HG03558 (cell line): ENCODE data around the gene CSNK1A1.
"Not testable (repeated sequence)": the region's sequence is repeated elsewhere in the genome, so short reads cannot be mapped to it uniquely, and the experiment has no call there.

Experiments
- ATAC-seq: cut with Tn5 transposase; IDR thresholded peaks from one replicate; pipeline ENCODE4 v1.9.1; 2021; ENCODE audit warnings: moderate number of reproducible peaks; ENCODE audit not compliant: unreplicated experiment; ENCODE audit errors: extremely low read depth

The CSNK1A1 gene

DNA sequence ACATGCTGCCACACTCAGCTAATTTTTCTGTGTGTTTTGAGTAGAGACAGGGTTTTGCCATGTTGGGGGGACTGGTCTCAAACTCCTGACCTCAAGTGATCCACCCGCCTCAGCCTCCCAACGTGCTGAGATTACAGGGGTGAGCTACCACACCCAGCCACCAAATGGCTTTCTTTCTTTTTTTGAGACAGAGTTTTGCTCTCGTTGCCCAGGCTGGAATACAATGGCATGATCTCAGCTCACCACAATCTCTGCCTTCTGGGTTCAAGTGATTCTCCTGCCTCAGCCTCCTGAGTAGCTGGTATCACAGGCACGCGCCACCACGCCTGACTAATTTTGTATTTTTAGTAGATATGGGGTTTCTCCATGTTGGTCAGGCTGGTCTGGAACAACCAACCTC is 15.5 kb downstream of the CSNK1A1 start:
- not testable (repeated sequence) for ATAC-seq

DNA sequence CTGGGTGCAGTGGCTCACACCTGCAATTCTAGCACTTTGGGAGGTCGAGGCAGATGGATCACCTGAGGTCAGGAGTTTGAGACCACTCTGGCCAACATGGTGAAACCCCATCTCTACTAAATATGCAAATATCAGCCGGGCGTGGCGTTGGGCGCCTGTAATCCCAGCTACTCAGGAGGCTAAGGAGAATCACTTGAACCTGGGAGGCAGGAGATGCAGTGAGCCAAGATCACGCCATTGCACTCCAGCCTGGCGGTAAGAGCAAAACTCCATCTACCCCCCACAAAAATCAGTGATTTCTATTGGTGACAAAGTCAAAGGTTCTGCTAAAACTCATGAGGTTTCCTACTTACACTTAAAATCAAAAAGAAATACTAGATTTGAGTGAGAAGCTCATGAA is 18.8 kb downstream of the CSNK1A1 start:
- no peak for ATAC-seq

DNA sequence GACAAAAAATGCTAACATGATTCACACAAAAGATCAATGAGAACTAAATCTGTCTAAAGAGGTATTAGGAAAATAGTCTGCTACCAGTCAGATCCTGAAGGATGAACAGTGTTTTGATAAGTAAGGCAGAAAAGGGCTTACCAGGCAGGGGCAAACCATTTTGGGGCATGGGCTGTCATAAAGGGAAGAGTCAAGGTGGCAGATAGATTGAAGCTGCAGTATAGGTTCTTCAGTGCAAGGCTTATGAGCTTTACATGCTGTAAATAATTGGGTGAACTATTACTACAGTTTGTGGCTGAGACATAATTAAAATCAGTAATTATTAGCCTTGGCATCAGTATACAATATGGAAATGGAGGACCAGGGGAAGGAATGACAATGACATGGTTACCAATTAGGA is 21.8 kb downstream of the CSNK1A1 start:
- ATAC-seq: no peak

DNA sequence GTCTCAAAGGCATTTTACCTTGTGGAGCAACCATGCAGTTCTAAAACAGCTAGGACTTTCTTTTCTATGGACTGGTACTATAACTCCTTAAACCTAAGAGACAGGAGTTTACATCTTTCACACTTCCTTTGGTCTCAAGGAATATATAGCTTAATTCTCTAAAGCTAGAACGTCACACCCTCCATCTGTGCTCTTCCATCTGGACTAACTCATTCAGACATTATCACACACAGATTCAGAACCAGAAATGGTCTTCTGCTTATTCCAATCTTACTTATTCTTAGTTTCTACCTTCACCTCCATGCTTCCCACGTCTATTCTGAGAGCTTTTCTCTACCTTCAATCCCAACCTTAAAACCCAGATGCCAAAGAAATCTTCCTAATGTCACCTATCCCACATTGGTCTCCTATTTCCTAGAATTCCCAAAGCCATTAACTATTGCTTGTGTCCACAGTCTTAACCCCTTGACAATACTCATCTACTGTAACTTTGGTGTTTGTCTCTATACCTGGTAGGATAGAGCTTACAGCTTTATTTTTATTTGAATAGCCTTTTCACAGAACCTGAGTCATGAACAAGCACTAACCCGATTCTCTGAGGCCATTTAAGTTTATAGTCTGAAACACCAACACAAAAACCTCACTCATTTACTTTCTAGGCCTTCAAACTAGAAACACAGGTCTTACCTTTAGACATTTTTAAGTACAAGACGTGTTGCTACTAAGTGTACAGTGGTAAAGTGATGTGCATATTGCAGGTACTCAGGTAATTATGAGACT is 22.8 kb downstream of the CSNK1A1 start:
- no peak for ATAC-seq

DNA sequence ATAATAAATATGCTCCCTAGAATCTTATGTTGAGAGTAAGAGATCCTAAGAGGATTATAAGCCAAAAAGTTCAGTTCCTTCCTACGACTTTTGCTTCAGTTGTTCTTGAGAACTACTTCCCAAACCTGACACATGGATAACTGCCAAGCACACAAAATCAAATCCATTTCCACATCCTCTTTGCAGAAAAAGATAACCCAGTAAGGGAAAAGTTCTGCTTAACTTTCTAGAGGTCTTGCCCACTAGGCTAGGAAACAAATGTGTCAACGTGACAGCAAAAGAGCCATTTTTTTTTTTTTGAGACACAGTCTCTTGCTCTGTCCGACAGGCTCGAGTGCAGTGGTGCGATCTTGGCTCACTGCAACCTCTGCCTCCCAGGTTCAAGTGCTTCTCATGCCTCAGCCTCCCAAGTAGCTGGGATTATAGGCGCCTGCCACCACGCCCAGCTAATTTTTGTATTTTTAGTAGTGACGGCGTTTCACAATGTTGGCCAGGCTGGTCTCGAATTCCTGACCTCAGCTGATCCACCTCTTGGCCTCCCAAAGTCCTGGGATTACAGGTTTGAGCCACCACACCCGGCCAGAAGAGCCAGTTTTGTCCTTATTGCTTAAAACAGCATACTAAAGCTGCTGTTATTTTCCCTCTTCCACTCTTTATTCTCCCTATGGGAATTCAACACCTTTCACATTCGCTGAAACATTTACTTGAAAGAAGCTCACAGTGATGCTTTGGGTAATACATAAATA is 24.2 kb downstream of the CSNK1A1 start:
- no peak for ATAC-seq

DNA sequence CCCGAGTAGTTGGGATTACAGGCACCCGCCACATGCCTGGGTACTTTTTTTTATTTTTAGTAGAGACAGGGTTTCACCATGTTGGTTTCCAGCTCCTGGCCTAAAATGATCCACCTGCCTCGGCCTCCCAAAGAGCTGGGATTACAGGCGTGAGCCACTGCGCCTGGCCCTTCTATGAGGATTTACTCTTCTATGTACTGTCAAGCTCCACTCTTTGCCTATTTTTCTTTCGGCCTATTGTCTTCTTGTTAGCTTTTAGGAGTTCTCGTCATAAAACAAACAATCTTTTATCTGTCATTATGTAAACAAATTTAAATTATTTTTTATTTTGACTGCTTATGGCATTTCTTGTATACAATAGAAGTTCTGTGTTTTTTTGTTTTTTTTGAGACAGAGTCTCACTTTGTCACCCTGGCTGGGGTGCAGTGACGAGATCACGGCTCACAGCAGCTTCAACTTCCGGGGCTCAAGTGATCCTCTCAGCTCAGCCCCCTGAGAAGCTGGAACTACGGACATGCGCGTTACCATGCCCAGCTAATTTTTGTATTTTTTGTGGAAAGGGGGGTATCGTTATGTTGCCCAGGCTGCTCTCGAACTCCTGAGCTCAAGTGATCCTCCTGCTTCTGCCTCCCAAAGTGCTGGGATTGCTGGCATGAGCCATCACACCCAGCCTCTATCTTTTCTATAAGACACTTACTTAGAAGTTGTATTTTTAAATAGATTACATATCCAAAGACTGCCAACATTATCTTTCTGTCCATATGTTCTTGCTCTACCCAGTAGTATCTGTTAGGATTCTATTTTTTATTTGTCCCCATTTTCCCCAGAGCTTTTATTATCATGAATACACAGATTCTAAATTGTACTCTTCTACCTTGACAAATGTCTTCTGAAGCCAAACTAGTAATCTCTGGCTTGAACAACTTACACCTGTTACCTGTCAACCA is 29.2 kb downstream of the CSNK1A1 start:
- no peak for ATAC-seq

DNA sequence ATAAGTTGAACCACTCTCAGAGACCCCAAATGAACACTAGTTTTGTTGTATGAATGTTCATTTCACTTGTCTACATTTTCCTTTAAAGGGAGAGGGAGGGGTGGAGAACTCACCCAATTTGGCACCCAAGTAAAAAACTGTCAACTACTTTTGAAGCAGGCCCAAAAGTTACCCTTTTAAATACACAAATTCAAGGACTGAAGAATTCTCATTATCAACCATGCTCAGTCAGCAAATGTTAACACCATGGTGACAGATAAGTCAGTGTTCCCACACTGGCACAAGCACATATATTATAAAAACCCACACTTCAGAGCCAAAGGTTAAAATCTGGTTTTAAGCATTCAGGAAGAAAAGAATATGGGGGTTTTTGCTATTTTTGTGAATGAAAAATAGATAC is 31.6 kb downstream of the CSNK1A1 start:
- no peak for ATAC-seq

DNA sequence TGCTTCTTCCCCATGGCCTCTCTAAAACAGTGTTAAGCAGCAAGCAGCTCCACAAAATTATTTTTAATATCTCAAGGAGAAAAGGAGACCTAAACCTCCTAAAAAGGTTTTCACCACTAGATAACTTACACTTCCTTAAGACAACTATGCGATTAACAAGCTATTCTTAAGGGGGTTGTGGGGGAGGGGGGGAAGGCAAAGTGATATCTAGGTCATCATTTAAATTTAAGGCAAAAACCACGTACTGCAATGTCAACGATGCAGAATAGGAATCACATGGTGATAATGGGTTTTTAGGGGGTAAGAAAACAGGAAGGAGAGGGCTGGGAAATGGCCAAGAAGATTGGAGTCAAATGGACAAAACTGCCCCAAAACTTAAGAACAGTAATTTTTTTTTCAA is 32.6 kb downstream of the CSNK1A1 start:
- no peak for ATAC-seq

DNA sequence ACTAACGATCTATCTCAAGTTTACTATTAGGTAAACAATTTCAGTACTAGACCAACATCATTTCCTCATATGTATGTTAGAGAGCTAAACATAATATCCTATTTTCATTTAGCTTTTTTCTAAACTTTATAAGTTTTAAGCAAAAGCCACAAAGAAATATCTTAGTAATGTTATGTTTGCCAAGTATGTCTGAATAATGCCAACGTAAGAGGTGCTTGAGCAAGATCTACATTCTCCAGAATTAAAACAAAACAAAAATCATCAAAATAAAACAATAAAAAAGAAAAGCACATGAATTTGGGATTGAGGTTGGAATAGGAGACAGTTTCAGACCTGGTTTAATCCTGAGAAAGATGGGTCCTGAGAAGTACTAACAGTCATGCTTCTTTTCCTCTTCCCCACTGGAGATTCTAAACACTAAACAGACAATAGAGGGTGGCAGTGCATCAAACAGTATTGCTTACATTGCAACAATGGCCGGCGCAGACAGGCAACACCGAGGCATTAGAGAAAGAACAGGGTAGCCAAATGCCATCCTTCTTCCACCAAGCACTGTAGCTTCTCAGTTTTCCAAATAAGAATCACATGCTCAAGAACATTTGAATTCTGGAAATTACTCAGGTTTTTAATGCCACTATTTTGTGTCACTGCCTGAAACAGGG is 33.6 kb downstream of the CSNK1A1 start:
- no peak for ATAC-seq

DNA sequence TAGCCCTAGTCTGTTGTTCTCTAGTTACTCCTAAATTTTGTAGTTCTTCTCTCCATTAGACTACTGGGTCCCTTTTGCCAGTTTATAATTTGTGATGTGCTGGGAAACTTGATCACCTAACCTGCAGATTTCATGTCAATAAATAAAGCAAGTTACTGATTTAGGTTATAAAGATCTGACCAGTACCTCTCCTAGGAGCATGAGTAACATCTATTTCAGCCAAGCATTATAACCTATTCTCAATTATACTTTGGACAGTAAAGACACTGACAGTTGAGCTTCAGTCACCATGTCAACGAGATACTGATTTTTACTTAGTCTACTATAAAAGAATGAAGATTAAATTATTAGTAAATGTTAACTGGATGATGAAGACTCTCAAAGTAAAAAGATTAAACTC is 36.7 kb downstream of the CSNK1A1 start:
- no peak for ATAC-seq

DNA sequence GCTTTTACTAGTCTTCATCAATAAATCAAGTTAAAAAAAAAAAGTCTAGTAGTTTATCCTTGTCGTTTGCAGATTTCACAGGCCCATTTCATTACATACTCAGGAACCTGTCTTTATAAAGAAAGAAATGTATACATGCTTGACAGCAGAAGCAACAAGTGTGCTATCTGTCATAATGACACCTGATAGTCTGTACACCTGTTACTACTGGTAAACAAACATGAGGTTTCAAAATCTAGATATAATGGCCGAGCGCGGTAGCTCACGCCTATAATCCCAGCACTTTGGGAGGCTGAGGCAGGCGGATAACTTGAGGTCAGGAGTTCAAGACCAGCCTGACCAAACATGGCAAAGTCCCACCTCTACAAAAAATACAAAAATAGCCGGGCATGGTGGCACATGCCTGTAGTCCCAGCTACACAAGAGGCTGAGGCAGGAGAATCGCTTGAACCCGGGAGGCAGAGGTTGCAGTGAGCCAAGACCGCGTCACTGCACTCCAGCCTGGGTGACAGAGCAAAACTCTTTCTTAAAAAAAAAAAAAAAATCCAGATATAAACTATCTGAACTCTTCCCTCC is 37.8 kb downstream of the CSNK1A1 start:
- not testable (repeated sequence) for ATAC-seq

DNA sequence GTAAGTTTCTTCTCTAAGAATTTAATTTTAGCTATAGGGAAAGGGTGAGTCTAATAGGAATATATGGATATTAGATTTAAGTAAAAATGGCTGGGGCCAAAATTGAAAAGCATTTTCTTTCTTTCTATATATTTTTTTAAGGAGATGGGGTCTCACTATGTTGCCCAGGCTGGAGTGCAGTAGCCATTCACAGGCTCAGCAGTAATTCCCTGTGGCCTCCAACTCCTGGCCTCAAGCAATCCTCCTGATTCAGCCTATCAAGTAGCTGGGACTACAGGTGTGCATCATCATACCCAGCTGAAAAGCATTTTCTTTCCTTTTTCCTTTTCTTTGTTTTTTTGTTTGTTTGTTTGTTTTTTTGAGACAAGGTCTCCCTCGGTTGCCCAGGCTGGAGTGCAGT is 41.1 kb downstream of the CSNK1A1 start:
- ATAC-seq: no peak

DNA sequence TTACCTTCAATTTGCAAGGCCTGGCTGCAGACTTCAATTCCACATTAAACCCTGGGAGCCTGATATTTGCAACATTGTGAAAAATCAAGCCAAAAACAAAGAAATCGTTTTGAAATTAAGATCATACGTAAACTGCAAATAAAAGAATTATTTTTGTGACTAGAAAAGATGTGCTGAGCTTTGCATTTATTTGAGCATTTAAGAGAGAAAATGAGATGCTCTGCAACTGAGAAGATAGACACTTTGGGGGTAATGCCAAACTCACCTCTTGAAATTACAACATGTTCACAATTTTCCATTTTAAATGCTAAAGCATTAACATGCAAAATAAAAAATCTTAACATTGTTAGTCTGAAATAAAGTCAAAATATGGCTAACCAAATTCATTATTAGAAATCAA is 46.6 kb downstream of the CSNK1A1 start:
- ATAC-seq: no peak

DNA sequence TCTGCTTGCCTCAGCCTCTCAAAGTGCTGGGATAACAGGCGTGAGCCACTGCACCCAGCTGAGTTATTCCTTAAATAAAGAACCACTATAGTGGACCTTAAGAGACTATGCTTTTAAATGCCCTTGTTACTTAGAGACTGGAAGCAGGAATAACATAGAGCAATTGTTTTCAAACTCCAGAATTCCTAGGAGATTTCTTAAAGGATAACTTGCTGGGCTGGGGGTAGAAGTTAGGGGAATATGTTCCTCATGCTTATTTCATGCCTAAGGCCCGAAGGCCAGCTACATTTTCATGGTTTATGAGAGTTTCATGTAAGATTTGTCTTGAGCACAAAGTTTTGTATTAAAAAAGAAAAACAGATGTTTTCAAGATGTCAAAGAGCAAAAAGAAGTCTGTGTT is 48.2 kb downstream of the CSNK1A1 start:
- no peak for ATAC-seq

DNA sequence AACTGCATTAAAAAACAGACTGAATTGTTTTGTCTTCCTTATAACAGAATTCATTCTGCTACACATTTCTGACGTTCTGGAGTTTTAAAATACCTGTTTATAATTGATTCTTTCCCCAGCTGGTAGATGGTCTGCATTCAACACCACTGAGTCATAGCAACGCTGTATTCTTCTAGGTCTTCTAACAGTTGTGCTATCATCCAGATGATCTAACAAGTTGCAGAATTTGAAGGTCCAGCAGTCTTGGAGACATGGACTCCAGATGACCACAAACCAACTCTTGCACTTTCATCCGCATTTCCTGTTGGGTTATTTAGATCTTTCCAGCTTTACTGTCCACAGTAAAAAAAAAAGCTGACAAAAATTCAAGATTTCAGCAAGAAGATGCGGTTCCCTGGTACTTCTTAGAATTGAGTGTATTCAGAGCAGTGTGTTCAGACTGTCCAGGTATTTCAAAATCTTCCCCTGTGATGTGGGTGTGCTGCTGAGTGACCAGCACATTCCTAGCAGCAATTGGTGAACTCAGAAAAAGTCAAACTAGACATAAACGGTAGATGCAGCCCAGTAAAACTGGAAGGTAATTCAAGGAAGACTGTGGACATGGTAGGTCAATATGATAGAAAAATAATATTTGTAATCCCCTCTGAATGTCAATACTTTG is 50.2 kb downstream of the CSNK1A1 start:
- no peak for ATAC-seq

DNA sequence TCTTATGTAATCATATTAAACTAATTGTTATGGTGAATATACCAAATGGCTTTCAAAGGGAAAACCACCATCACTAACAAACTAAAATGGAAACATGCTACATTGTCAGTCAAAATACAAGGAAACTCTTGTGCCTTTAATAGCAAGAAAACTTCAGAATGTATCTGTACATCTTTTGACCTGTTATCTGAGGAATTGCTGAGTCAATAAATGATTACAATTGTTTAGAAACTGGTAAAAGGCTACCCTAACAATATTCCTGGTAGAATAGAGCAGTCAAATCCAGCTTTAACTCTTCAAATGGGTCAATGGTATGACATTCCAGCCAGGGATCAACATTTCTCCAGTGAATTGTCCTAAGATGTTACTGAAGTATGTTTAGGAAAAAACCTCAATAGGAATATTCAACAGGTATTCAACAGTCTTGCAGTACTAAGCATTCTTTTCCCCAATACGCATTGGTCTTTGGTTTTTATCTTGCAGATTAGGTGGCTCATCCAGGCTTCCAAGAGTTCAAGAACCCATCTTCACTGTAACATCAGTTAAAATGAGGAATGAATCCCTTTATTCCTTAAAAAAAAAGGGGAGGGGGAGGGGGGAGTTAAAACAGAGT is 52.4 kb downstream of the CSNK1A1 start:
- no peak for ATAC-seq

DNA sequence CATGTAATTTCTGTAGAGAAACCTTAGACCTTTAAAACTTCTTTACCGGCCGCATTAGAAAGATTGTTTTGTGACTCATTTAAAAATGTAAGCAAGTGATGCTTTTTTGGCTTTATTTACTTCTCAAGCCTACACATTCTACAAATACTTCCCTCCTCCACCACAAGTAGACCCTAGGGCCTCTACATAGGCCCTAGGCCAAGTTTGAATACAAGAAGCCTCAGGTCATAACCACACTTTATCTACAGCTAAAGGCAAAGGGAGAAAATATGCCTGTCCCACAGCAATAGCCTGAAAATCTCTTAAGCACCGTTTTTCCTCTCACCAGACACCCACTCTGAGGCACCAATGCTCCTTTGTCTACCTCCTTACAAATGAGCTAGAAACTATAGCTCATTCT is 53.9 kb downstream of the CSNK1A1 start:
- no peak for ATAC-seq

DNA sequence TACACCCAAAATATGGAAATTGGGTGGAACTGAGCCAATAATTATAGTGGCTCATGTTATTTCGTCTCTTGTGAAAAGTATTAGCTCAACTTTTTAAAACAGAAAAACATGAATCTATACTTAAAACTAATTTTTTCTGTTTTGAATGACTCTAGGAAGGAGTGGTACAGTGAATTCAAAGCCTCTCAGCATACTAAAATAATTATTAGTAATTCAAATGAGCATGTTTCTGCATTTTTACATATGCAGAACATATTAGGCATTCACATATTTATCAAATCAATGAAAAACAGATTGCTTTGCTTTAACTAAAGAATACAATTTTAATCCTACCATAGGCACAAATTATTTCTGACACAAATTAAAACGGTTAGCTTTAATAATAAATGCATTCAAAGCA is 54.3 kb downstream of the CSNK1A1 start:
- no peak for ATAC-seq

DNA sequence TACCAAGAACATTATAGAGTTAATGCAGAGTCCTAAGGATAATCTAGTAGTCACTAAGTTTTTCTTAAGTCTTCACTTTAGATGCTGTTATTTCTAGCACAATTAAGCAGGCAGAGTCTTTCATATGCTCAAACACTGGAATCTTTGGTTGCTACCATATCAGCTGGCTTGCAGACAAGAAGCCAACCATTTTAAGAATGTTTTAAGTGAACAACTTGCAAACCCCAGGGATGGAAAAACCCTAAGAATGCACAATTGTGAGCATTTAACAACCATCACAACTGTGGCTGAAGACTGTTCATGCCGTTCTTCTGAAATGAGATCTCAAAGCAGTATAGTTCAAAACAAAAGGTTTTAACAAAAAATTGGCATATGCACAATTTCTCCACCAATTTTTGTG is 55.1 kb downstream of the CSNK1A1 start:
- ATAC-seq: no peak
